ENCODE data around the gene AFF1.

Gene AFF1, protein sequence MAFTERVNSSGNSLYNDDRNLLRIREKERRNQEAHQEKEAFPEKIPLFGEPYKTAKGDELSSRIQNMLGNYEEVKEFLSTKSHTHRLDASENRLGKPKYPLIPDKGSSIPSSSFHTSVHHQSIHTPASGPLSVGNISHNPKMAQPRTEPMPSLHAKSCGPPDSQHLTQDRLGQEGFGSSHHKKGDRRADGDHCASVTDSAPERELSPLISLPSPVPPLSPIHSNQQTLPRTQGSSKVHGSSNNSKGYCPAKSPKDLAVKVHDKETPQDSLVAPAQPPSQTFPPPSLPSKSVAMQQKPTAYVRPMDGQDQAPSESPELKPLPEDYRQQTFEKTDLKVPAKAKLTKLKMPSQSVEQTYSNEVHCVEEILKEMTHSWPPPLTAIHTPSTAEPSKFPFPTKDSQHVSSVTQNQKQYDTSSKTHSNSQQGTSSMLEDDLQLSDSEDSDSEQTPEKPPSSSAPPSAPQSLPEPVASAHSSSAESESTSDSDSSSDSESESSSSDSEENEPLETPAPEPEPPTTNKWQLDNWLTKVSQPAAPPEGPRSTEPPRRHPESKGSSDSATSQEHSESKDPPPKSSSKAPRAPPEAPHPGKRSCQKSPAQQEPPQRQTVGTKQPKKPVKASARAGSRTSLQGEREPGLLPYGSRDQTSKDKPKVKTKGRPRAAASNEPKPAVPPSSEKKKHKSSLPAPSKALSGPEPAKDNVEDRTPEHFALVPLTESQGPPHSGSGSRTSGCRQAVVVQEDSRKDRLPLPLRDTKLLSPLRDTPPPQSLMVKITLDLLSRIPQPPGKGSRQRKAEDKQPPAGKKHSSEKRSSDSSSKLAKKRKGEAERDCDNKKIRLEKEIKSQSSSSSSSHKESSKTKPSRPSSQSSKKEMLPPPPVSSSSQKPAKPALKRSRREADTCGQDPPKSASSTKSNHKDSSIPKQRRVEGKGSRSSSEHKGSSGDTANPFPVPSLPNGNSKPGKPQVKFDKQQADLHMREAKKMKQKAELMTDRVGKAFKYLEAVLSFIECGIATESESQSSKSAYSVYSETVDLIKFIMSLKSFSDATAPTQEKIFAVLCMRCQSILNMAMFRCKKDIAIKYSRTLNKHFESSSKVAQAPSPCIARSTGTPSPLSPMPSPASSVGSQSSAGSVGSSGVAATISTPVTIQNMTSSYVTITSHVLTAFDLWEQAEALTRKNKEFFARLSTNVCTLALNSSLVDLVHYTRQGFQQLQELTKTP

GRCh38 chr4:86934771-86935565 lies at the start of gene AFF1:
AFF1 (plus strand) TSS chr4:86935011; CDS start chr4:86948534, 13,523 bp downstream.
- DNase-seq (ENCODE audit: low spot score) (peak; percentile 96), FAIRE-seq (peak; percentile 93)

- DNase-seq (ENCODE audit: low spot score) (no peak), FAIRE-seq (no peak)
Measured at GRCh38 chr4:86890790-86891189, 44.0 kb upstream of the AFF1 start.

DNA sequence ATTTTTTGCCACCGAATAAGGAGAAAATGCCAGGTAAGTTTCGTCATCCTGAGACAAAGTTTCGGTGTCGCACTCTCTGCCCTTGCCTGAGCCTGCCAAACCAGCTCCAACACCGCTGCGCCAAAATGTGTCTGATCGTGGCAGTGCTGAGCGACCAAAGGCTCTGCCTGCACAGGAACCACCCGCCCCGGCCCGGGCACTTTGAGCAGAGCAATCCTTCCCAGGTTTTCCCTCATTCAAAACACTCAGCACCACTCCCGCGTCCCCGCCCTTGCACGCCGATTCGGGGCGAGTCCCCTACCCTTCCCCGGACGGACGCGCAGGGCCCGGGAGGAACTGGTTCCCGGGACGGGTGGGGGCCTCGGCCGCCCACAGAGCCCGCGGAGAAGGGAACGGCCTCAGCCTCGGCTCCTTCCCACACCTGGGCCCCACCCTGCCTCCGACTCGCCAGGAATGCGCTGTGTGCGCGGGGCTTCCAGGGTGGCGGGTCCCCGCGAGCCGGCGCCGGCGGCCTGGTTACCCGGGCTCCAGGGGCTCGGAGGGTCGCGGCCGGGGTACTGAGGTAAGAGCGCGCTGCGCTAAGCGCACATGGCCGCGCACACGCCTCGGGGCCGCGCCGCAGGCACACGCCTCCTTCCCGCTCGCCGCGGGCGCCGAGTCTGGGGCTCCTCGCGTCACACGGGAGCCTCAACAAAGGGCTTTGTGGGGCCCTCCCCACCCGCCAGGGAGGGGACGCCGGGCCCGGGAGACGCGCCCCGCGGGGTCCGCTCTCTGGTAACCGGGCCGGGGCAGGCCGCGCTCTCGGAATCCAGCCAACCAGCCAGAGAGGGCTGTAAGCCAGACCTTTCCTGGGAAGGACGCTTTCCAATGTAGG lies 42.8 kb upstream of the AFF1 start, which contains the start of gene C4orf36:
C4orf36 (minus strand) TSS at position 661 of the 874 bp plus-strand sequence. CDS start 902 bp downstream, outside the sequence.
- peak; percentile 77 for DNase-seq (ENCODE audit: low spot score)

GRCh38 chr4:86892636-86892960 lies 42.2 kb upstream of the AFF1 start:
- no peak for DNase-seq (ENCODE audit: low spot score)
- FAIRE-seq: no peak

More for the DNA sequence above, 42.8 kb upstream of the AFF1 start, which contains the start of gene C4orf36:
- no peak for FAIRE-seq

DNA sequence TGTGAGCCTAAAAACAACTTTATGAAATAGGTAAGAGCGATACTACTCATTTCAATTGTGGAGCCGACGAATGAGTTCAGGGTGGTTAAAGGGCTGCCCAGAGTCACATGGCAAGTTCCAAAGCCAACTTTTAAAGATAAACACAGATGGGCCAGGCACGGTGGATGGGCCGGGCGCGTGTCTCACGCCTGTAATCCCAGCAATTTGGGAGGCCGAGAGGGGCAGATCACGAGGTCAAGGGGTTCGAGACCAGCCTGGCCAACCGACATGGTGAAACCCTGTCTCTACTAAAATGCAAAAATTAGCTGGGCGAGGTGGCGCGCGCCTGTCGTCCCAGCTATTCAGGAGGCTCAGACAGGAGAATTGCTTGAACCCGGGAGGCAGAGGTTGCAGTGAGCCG lies 41.7 kb upstream of the AFF1 start:
- DNase-seq (ENCODE audit: low spot score) (no peak), FAIRE-seq (no peak)

GRCh38 chr4:86894455-86894854 lies 40.4 kb upstream of the AFF1 start:
- DNase-seq (ENCODE audit: low spot score) (no peak), FAIRE-seq (no peak)

DNA sequence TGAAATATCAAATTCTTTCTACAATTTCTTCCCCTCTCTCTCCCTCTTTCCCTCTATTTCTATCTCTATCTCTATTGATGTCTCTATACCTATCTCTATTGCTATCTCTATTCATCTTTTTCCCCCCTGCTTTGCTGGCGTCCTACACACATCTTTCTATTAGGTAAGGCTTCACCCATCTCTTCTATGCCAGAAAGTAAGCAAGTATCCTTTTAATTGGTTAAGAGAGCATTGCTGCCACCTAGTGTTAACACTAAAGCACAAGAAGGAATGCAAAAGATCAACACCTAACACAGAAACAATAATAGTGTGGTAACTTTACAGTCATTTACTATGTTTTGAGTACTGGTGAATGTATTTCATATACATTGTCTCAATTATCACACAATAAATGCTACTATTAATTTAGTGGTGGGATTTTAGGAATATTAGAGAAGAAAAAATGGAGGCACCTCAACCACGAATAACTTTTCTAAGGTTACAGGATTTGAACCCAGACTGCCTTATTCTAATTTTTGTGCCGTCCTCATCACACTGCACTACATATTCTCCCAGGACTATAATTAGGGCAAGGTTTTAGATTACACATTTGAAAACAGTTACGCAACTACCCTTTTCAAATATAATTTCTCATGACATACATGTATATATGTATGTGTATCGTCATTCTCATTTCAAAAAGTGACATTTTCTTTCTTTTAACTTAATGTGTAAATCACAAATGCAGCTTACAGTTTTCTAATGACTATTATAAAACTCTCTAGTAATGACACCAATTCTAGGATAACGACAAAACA lies 38.9 kb upstream of the AFF1 start:
- DNase-seq (ENCODE audit: low spot score): peak; percentile 39
- FAIRE-seq: peak; percentile 70

GRCh38 chr4:86896596-86896995 lies 38.2 kb upstream of the AFF1 start:
- DNase-seq (ENCODE audit: low spot score) (no peak), FAIRE-seq (no peak)

DNA sequence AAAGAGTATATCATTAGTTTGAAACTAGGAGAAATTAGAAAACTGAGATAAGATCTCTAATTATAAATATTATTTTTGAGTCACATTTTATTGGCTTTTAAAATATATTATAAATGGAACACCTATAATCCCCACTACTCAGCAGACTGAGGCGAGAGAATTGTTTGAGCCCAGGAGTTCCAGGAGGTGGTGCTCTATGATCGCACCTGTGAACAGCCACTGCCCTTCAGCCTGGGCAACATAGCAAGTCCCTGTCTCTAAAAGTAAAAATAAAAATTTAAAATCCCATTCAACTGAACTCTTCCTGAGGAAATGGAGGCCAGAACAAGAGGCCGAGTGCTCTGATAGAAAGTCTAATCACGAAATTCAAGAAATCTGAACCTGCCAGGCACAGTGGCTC lies 36.2 kb upstream of the AFF1 start:
- no peak for FAIRE-seq

GRCh38 chr4:86901864-86902263 lies 32.9 kb upstream of the AFF1 start:
- FAIRE-seq (no peak), DNase-seq (ENCODE audit: low spot score) (no peak)

More for the DNA sequence above, 36.2 kb upstream of the AFF1 start:
- DNase-seq (ENCODE audit: low spot score): no peak

- FAIRE-seq (no peak), DNase-seq (ENCODE audit: low spot score) (no peak)
Measured at GRCh38 chr4:86908251-86908657, 26.6 kb upstream of the AFF1 start.

- DNase-seq (ENCODE audit: low spot score): no peak
- FAIRE-seq: no peak
Measured at GRCh38 chr4:86909546-86910295, 25.1 kb upstream of the AFF1 start.

DNA sequence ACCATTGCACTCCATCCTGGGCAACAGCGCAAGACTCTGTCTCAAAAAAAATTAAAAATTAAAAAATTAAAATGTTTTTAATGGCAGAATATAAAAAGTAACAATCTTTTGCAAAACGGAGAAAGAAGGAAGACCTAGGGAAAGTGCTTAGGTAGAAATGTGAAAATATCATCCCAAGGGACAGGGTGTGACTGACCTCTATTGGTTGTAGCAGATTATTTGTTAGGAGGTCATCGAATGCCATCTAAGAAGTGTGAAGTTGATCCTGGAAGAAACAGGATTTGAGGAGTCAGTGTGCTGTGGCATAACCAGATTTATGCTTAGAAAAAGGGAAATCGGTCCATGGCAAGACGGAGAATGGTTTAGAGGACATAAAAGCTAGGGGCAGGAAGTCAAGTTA lies 24.4 kb upstream of the AFF1 start:
- no peak for DNase-seq (ENCODE audit: low spot score)
- no peak for FAIRE-seq

DNA sequence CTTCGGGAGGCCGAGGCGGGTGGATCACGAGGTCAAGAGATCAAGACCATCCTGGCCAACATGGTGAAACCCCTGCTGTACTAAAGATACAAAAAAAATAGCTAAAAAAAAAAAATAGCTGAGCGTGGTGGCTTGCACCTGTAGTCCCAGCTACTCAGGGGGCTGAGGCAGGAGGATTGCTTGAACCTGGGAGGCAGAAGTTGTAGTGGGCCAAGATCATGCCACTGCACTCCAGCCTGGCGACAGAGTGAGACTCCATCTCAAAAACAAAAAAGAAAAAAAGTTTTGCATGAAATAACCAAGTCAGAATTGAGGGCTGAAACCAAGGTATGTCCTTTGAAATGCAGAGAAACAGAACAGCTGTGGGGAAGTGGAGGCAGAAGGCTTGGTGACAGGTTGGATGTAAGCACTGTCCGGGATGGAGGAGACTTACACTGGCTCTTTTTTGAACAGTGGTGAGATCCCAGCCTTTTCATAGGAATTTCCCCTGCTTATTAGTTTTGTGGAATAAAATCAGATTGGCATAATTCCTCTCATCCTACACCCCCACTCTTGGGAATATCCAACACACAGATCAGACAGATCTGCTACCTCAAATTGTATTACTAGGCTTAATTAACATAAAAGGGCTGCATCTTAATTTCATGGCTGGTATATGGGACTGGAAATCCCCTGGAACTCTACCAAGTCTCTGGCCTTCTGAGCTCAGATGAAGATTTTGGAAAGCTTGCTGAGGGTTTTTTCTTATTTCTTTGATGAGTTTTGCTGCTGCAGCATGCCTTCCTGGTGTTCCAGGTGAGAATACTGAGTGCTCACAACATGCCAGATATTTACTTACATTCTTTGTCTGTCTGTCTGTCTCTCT lies 23.8 kb upstream of the AFF1 start:
- no peak for DNase-seq (ENCODE audit: low spot score)
- FAIRE-seq: no peak

- DNase-seq (ENCODE audit: low spot score): no peak
- FAIRE-seq: no peak
Measured at GRCh38 chr4:86916392-86916791, 18.4 kb upstream of the AFF1 start.

DNA sequence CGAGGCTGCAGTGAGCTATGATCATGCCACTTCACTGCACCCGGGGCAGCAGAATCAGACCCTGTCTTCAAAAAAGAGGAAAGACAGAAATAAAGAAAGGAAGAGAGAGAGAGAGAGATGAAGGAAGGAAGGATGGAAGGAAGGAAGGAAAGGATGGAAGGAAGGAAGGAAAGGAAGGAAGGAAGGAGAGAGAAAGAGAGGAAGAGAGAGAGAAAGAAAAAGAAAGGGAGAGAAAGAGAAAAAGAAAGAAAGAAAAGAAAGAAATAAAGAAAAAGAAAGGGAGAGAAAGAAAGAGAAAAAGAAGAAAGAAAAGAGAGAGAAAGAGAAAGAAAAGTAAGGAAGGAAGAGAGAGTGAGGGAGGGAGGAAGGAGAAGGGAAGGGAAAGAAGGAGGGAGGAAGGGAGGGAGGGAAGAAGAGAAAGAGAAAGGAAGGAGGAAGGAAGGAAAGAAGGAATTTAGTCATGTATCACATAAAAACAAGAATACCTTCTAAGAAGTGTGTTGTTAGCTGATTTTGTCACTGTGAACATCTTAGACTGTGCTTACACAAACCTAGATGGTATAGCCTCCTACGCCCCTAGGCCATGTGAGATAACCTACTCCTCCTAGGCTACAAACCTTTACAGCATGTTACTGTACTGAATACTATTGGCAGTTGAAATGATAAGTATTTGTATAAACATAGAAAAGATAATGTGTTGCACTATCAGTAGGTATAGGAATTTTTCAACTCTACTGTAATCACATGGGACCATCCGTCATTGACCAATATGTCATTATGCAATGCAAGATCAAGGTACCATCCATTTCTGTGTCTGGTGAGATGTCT lies 17.4 kb upstream of the AFF1 start:
- DNase-seq (ENCODE audit: low spot score): no peak
- no peak for FAIRE-seq

All from urothelium cell line (cell line).